Neural cell (in vitro differentiated cells): ENCODE measurements around the gene GALNT2. TPM values are rescaled to one million over a fixed set of nuclear protein-coding genes. Genes with fewer than 3 reads are reported as not detected.

ENCODE experiments used
- H2AFZ ChIP-seq: fragments of 200-600, 300-800 bp; sonication (generic), shearing (Covaris generic); 2 replicates; pipeline ENCODE4 v1.6.0; 2014; ENCODE audit warnings: low read depth, mild to moderate bottlenecking, antibody characterized with exemption, low read length, moderate library complexity
- H3F3A ChIP-seq: fragments of 200-600 bp; shearing (Covaris generic); 2 replicates; pipeline ENCODE4 v1.6.1; 2016; ENCODE audit warnings: mild to moderate bottlenecking, moderate library complexity, mixed read lengths, antibody characterized with exemption, low read length; ENCODE audit not compliant: insufficient read depth, poor library complexity, severe bottlenecking
- H3K27ac ChIP-seq: fragments of 200-600, 300-800 bp; sonication (generic), shearing (Covaris generic); 2 replicates; pipeline ENCODE4 v1.5.1; 2014; ENCODE audit warnings: mild to moderate bottlenecking, low read length, moderate library complexity
- H3K27me3 ChIP-seq: fragments of 300-800, 200-600 bp; sonication (generic), shearing (Covaris generic); 2 replicates; pipeline ENCODE4 v1.6.0; 2014; ENCODE audit warnings: mild to moderate bottlenecking, low read depth, low read length, moderate library complexity; ENCODE audit not compliant: insufficient read depth
- H3K36me3 ChIP-seq: fragments of 300-800, 200-600 bp; sonication (generic), shearing (Covaris generic); 2 replicates; pipeline ENCODE4 v1.5.1; 2014; ENCODE audit warnings: mild to moderate bottlenecking, antibody characterized with exemption, low read length, moderate library complexity; ENCODE audit not compliant: insufficient read depth
- H3K4me2 ChIP-seq: fragments of 300-800, 200-600 bp; sonication (generic), shearing (Covaris generic); 2 replicates; pipeline ENCODE4 v1.6.0; 2014; ENCODE audit warnings: mild to moderate bottlenecking, low read length
- H3K4me3 ChIP-seq: fragments of 300-800, 200-600 bp; sonication (generic), shearing (Covaris generic); 2 replicates; pipeline ENCODE4 v1.5.1; 2014; ENCODE audit warnings: mild to moderate bottlenecking, low read length, moderate library complexity
- H3K79me2 ChIP-seq: fragments of 200-600 bp; shearing (Covaris generic); replicated peaks from 2 replicates; pipeline ENCODE4 v1.6.0; 2014; ENCODE audit warnings: mild to moderate bottlenecking, low read length, moderate library complexity; ENCODE audit not compliant: insufficient read depth
- H3K9ac ChIP-seq: fragments of 300-800, 200-600 bp; sonication (generic), shearing (Covaris generic); 2 replicates; pipeline ENCODE4 v1.6.1; 2016; ENCODE audit warnings: mild to moderate bottlenecking, low read length, mixed read lengths
- H3K9me2 ChIP-seq: fragments of 200-600 bp; shearing (Covaris generic); 2 replicates; pipeline ENCODE4 v1.6.1; 2016; ENCODE audit warnings: mild to moderate bottlenecking, low read length, mixed read lengths; ENCODE audit not compliant: insufficient read depth
- H3K9me3 ChIP-seq: fragments of 200-600, 300-800 bp; sonication (generic), shearing (Covaris generic); 2 replicates; pipeline ENCODE4 v1.6.1; 2016; ENCODE audit warnings: mild to moderate bottlenecking, mixed run types, low read length, moderate library complexity, mixed read lengths
- H4K20me1 ChIP-seq: fragments of 200-600 bp; shearing (Covaris generic); 2 replicates; pipeline ENCODE4 v1.6.1; 2016; ENCODE audit warnings: mild to moderate bottlenecking, mixed run types; ENCODE audit not compliant: insufficient read depth
- CTCF ChIP-seq: fragments of 450-650 bp; IDR thresholded peaks from 2 replicates; pipeline ENCODE4 v1.5.1; 2014; ENCODE audit warnings: antibody characterized with exemption, mild to moderate bottlenecking, moderate library complexity; ENCODE audit not compliant: poor library complexity, severe bottlenecking
- EP300 ChIP-seq: fragments of 450-650 bp; conservative IDR thresholded peaks from 2 replicates; pipeline ENCODE4 v1.6.1; 2014; ENCODE audit warnings: antibody characterized with exemption, mild to moderate bottlenecking, moderate library complexity; ENCODE audit not compliant: poor library complexity, severe bottlenecking
- EZH2 ChIP-seq: fragments of 200-600, 300-800 bp; shearing (Covaris generic), sonication (generic); IDR thresholded peaks from 2 replicates; pipeline ENCODE4 v1.6.1; 2014; ENCODE audit warnings: antibody characterized with exemption, low read length, borderline replicate concordance, mild to moderate bottlenecking; ENCODE audit not compliant: insufficient read depth, poor library complexity, severe bottlenecking
- MXI1 ChIP-seq: fragments of 450-650 bp; conservative IDR thresholded peaks from 2 replicates; pipeline ENCODE4 v1.6.1; 2014; ENCODE audit warnings: antibody characterized with exemption, mild to moderate bottlenecking; ENCODE audit not compliant: poor library complexity, severe bottlenecking
- POLR2AphosphoS5 ChIP-seq: IDR thresholded peaks from 2 replicates; pipeline ENCODE4 v1.6.1; 2012
- RAD21 ChIP-seq: fragments of 450-650 bp; conservative IDR thresholded peaks from 2 replicates; pipeline ENCODE4 v1.6.1; 2014; ENCODE audit warnings: antibody characterized with exemption, mild to moderate bottlenecking, moderate library complexity
- REST ChIP-seq: IDR thresholded peaks from 2 replicates; pipeline ENCODE4 v1.6.1; 2012; ENCODE audit warnings: borderline replicate concordance
- SMC3 ChIP-seq: fragments of 450-650 bp; conservative IDR thresholded peaks from 2 replicates; pipeline ENCODE4 v1.6.1; 2014; ENCODE audit warnings: antibody characterized with exemption, mild to moderate bottlenecking, moderate library complexity; ENCODE audit not compliant: poor library complexity
- TAF1 ChIP-seq: IDR thresholded peaks from 2 replicates; pipeline ENCODE4 v1.6.1; 2012; ENCODE audit warnings: low read depth
- polyA plus RNA-seq: library from polyadenylated mRNA; depleted of rRNA; stranded (reverse); fragments of >200 nt; gene quantifications from 2 replicates; pipeline ENCODE4 v1.2.3, GENCODE V29; 2014

Gene GALNT2
- polyA plus RNA-seq, 1 donor from 2014 or later, result 38.8 TPM

GRCh38 chr1:230189341-230189740 is 122.3 kb downstream of the GALNT2 start:
- TF ChIP-seq TAF1 (no peak), CTCF (no peak), RAD21 (no peak), EZH2 (no peak), REST (no peak), EP300 (no peak), POLR2AphosphoS5 (no peak), SMC3 (no peak), MXI1 (no peak)
- Histone ChIP-seq H3K27ac (no peak overlapping the region), H3K9me3 (no peaks in the 10 kb centered on the region), H3K36me3 (no peaks in the 10 kb centered on the region), H3K4me2 (no peak overlapping the region), H3K79me2 (peaks cover 6% of the 10 kb centered on the region), H4K20me1 (no peaks in the 10 kb centered on the region), H3F3A (no peaks in the 10 kb centered on the region), H3K27me3 (no peaks in the 10 kb centered on the region), H3K9ac (no peak overlapping the region), H3K4me3 (no peak overlapping the region), H2AFZ (no peak overlapping the region), H3K9me2 (no peaks in the 10 kb centered on the region)

GRCh38 chr1:230189824-230190223 is 122.8 kb downstream of the GALNT2 start:
- H3K79me2 ChIP-seq, result peaks cover 2% of the 10 kb centered on the region
- H2AFZ ChIP-seq, result no peak overlapping the region
- no peaks in the 10 kb centered on the region for H4K20me1 ChIP-seq
- no peak overlapping the region for H3K4me3 ChIP-seq
- H3K9me2 ChIP-seq, result no peaks in the 10 kb centered on the region
- no peaks in the 10 kb centered on the region for H3K36me3 ChIP-seq
- H3K9ac ChIP-seq, result no peak overlapping the region
- no peaks in the 10 kb centered on the region for H3K27me3 ChIP-seq
- no peak for TF ChIP-seq POLR2AphosphoS5
- H3F3A ChIP-seq, result no peaks in the 10 kb centered on the region
- no peaks in the 10 kb centered on the region for H3K9me3 ChIP-seq
- H3K4me2 ChIP-seq, result no peak overlapping the region
- H3K27ac ChIP-seq, result no peak overlapping the region

GRCh38 chr1:230191079-230191804 is 124.2 kb downstream of the GALNT2 start:
- Histone ChIP-seq H3K27ac (no peak overlapping the region), H3K79me2 (no peaks in the 10 kb centered on the region), H3K4me2 (no peak overlapping the region), H2AFZ (no peak overlapping the region), H3K27me3 (no peaks in the 10 kb centered on the region), H3K9me2 (no peaks in the 10 kb centered on the region), H3K9ac (no peak overlapping the region), H4K20me1 (no peaks in the 10 kb centered on the region), H3K36me3 (no peaks in the 10 kb centered on the region), H3F3A (no peaks in the 10 kb centered on the region), H3K4me3 (no peak overlapping the region), H3K9me3 (no peaks in the 10 kb centered on the region)
- TF ChIP-seq POLR2AphosphoS5 (no peak), SMC3 (no peak), REST (no peak), EZH2 (no peak), EP300 (no peak), MXI1 (no peak), CTCF (no peak), TAF1 (no peak)
